Astrocyte (in vitro differentiated cells and primary cell): ENCODE data around the gene CENPE. TPM values are rescaled to one million over a fixed set of nuclear protein-coding genes. Genes with fewer than 3 reads are reported as not detected.

ENCODE experiments used
- DNase-seq: peaks from one replicate; pipeline ENCODE4 v3.0.0-alpha.2; 2010; ENCODE audit warnings: low read depth
- FAIRE-seq: peaks from 2 replicates; lab custom pipeline; 2011; peaks lifted over from hg19 to GRCh38; lab: Jason Lieb, UNC
- H2AFZ ChIP-seq: 2 replicates; pipeline ENCODE4 v1.6.0; 2012; ENCODE audit warnings: low read depth, low read length, inconsistent platforms
- H3K27ac ChIP-seq: 2 replicates; pipeline ENCODE4 v1.5.1; 2011; ENCODE audit warnings: low read depth, low read length, inconsistent platforms
- H3K27me3 ChIP-seq: 2 replicates; pipeline ENCODE4 v1.6.0; 2011; ENCODE audit warnings: low read length, inconsistent platforms; ENCODE audit not compliant: insufficient read depth
- H3K36me3 ChIP-seq: 2 replicates; pipeline ENCODE4 v1.5.1; 2011; ENCODE audit warnings: low read length, inconsistent platforms; ENCODE audit not compliant: insufficient read depth
- H3K4me1 ChIP-seq: 2 replicates; pipeline ENCODE4 v1.5.1; 2011; ENCODE audit warnings: low read length, inconsistent platforms; ENCODE audit not compliant: insufficient read depth
- H3K4me2 ChIP-seq: 2 replicates; pipeline ENCODE4 v1.6.0; 2012; ENCODE audit warnings: low read length, inconsistent platforms
- H3K4me3 ChIP-seq: 2 replicates; pipeline ENCODE4 v1.5.1; 2011; ENCODE audit warnings: low read depth, mild to moderate bottlenecking, low read length, inconsistent platforms; ENCODE audit not compliant: insufficient read depth
- H3K79me2 ChIP-seq: 2 replicates; pipeline ENCODE4 v1.6.0; 2012; ENCODE audit warnings: mild to moderate bottlenecking, low read length, inconsistent platforms; ENCODE audit not compliant: insufficient read depth
- H3K9ac ChIP-seq: 2 replicates; pipeline ENCODE4 v1.6.0; 2012; ENCODE audit warnings: mild to moderate bottlenecking, low read length, inconsistent platforms
- H3K9me3 ChIP-seq: 2 replicates; pipeline ENCODE4 v1.5.1; 2012; ENCODE audit warnings: low read depth, mild to moderate bottlenecking, low read length, inconsistent platforms; ENCODE audit not compliant: insufficient read depth
- H4K20me1 ChIP-seq: 2 replicates; pipeline ENCODE4 v1.6.0; 2012; ENCODE audit warnings: low read length, inconsistent platforms; ENCODE audit not compliant: insufficient read depth
- H3K27ac Mint-ChIP-seq: one replicate; pipeline ENCODE4 v1.8.0; 2021; ENCODE audit warnings: mild to moderate bottlenecking, mixed read lengths; ENCODE audit not compliant: unreplicated experiment
- H3K27me3 Mint-ChIP-seq: one replicate; pipeline ENCODE4 v1.8.0; 2021; ENCODE audit warnings: low read depth, mixed read lengths; ENCODE audit not compliant: unreplicated experiment
- H3K36me3 Mint-ChIP-seq: one replicate; pipeline ENCODE4 v1.8.0; 2021; ENCODE audit warnings: low read depth, mixed read lengths; ENCODE audit not compliant: unreplicated experiment
- H3K4me1 Mint-ChIP-seq: one replicate; pipeline ENCODE4 v1.8.0; 2021; ENCODE audit warnings: low read depth, mixed read lengths; ENCODE audit not compliant: unreplicated experiment
- H3K4me3 Mint-ChIP-seq: one replicate; pipeline ENCODE4 v1.8.0; 2021; ENCODE audit warnings: mild to moderate bottlenecking, moderate library complexity, mixed read lengths; ENCODE audit not compliant: unreplicated experiment
- H3K9me3 Mint-ChIP-seq: one replicate; pipeline ENCODE4 v1.8.0; 2021; ENCODE audit warnings: mild to moderate bottlenecking, mixed read lengths; ENCODE audit not compliant: unreplicated experiment
- CTCF ChIP-seq: IDR thresholded peaks from 2 replicates; pipeline ENCODE4 v1.5.1; 2011; ENCODE audit warnings: low read depth, mild to moderate bottlenecking, inconsistent platforms, low read length, moderate library complexity; ENCODE audit not compliant: insufficient read depth
- EZH2 ChIP-seq: IDR thresholded peaks from 2 replicates; pipeline ENCODE4 v1.6.1; 2012; ENCODE audit warnings: mild to moderate bottlenecking, low read length, inconsistent platforms; ENCODE audit not compliant: insufficient read depth
- total RNA-seq: library from RNA; stranded (reverse); gene quantifications from 2 replicates; pipeline ENCODE4 v1.2.1, GENCODE V29; 2021

The CENPE gene
- total RNA-seq, 1 donor from 2014 or later, result 5.6 TPM

GRCh38 chr4:103073792-103074438, 124.2 kb downstream of the CENPE start:
- H3K27me3 Mint-ChIP-seq, result no peaks in the 10 kb centered on the region
- no peaks in the 10 kb centered on the region for H3K27me3 ChIP-seq
- no peak overlapping the region for H3K9ac ChIP-seq
- H3K9me3 ChIP-seq, result no peaks in the 10 kb centered on the region
- H3K27ac Mint-ChIP-seq, result no peak overlapping the region
- no peak overlapping the region for H2AFZ ChIP-seq
- H3K4me2 ChIP-seq, result no peak overlapping the region
- H4K20me1 ChIP-seq, result no peaks in the 10 kb centered on the region
- H3K36me3 ChIP-seq, result no peaks in the 10 kb centered on the region
- peaks cover 1% of the 10 kb centered on the region for H3K4me1 Mint-ChIP-seq
- H3K27ac ChIP-seq, result no peak overlapping the region
- no peak overlapping the region for H3K4me3 Mint-ChIP-seq
- H3K36me3 Mint-ChIP-seq, result no peaks in the 10 kb centered on the region
- peaks cover 44% of the 10 kb centered on the region for H3K79me2 ChIP-seq
- TF ChIP-seq CTCF, result no peak
- peaks cover 12% of the 10 kb centered on the region for H3K4me1 ChIP-seq
- no peaks in the 10 kb centered on the region for H3K9me3 Mint-ChIP-seq
- no peak overlapping the region for H3K4me3 ChIP-seq
- DNase-seq (no peak), FAIRE-seq (no peak)

- Histone ChIP-seq H3K9ac (no peak overlapping the region), H3K4me2 (no peak overlapping the region), H3K27ac (no peak overlapping the region), H2AFZ (no peak overlapping the region), H3K4me1 (peaks cover 4% of the 10 kb centered on the region), H3K27me3 (no peaks in the 10 kb centered on the region), H4K20me1 (no peaks in the 10 kb centered on the region), H3K9me3 (no peaks in the 10 kb centered on the region), H3K79me2 (peaks cover 18% of the 10 kb centered on the region), H3K36me3 (no peaks in the 10 kb centered on the region), H3K4me3 (no peak overlapping the region)
- H3K9me3 Mint-ChIP-seq, result no peaks in the 10 kb centered on the region
- TF ChIP-seq CTCF (no peak), EZH2 (no peak)
- peak; percentile 34 for FAIRE-seq
- H3K4me1 Mint-ChIP-seq, result peaks cover 2% of the 10 kb centered on the region
- H3K27ac Mint-ChIP-seq, result no peak overlapping the region
- H3K27me3 Mint-ChIP-seq, result no peaks in the 10 kb centered on the region
- peak; percentile 10 for DNase-seq
- no peak overlapping the region for H3K4me3 Mint-ChIP-seq
- H3K36me3 Mint-ChIP-seq, result peaks cover 3% of the 10 kb centered on the region
These were observed 130.1 kb downstream of the CENPE start for GRCh38 chr4:103067841-103068547.
